Activated CD8-positive, alpha-beta T cell treated with anti-CD3 and anti-CD28 coated beads for 36 hours (primary cell): ENCODE results near the gene CH25H. TPM values are rescaled to one million over a fixed set of nuclear protein-coding genes. Genes with fewer than 3 reads are reported as not detected.

ENCODE experiments used
- ATAC-seq: fragments of 200-7000 bp; cut with Tn5 transposase; one replicate; pipeline ENCODE4 v1.10.0; 2021; ENCODE audit warnings: mild to moderate bottlenecking, moderate library complexity
- CTCF ChIA-PET: fragments of 350-600 bp; sonication (Branson Sonifier 250); formaldehyde crosslinking; loops from one replicate; lab custom pipeline; 2021; ENCODE audit warnings: antibody characterized with exemption; lab: Charles Lee
- POLR2A ChIA-PET: fragments of 350-600 bp; sonication (Branson Sonifier 250); formaldehyde crosslinking; loops from one replicate; lab custom pipeline; 2021; ENCODE audit warnings: antibody characterized with exemption; lab: Charles Lee
- DNase-seq: peaks from one replicate; pipeline ENCODE4 v3.0.0-alpha.2; 2020
- H3K27ac Mint-ChIP-seq: one replicate; pipeline ENCODE4 v1.8.0; 2021; ENCODE audit warnings: mild to moderate bottlenecking, mixed read lengths
- H3K27me3 Mint-ChIP-seq: one replicate; pipeline ENCODE4 v1.8.0; 2021; ENCODE audit warnings: mixed read lengths
- H3K36me3 Mint-ChIP-seq: one replicate; pipeline ENCODE4 v1.8.0; 2021; ENCODE audit warnings: low read depth, mixed read lengths
- H3K4me1 Mint-ChIP-seq: one replicate; pipeline ENCODE4 v1.8.0; 2021; ENCODE audit warnings: low read depth, mixed read lengths
- H3K4me3 Mint-ChIP-seq: one replicate; pipeline ENCODE4 v1.8.0; 2021; ENCODE audit warnings: mild to moderate bottlenecking, moderate library complexity, mixed read lengths
- H3K9me3 Mint-ChIP-seq: one replicate; pipeline ENCODE4 v1.8.0; 2021; ENCODE audit warnings: mixed read lengths
- intact Hi-C: fragments of 100-400 bp; cut with micrococcal nuclease; formaldehyde crosslinking; loops from one replicate; pipeline ENCODE4 v1.10.0; 2022
- total RNA-seq, 2 experiments: library from RNA; stranded (reverse); gene quantifications; one replicate each; pipeline ENCODE4 v1.2.3, GENCODE V29; 2021
- TF ChIP-seq, protein P1 (sequence below): fragments of 200-600 bp; IDR thresholded peaks from one replicate; pipeline ENCODE4 v1.8.0; 2022; ENCODE audit warnings: antibody characterized with exemption, mild to moderate bottlenecking

CH25H gene
- total RNA-seq, 2 experiments from 2014 or later = not detected

DNA sequence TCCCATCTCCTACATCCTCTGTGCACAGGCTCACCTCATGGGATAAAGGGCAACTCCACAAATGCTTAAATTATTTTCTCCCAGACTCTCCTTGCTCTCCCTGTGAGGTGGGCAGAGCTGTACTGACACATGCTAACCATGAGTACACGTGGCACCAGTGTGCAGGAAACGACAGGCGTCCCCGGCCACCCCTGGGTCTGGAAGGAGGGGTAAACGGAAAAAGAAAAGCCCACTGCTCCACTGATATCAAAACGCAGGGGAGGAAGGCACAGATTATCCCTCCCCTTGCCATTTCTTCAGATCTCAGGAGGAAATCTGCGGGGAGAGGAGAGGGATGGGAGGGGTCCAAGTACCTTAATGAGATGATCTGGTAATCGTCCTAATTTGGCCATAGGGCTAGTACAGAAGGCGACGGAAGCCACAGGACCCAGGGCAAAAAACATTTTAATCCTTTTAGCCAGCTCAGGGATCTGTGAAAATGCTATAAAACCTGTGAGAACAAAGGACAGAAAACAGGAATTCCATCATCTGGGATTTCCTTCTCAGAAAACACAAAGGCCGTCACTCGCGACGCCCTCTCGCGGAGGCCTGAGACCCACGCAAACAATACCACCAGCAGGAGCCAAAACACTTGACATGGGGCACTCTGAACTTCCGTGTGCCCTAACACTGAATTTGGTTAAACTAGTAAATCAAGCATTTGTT is 17.8 kb upstream of the CH25H start:
- no peaks in the 10 kb centered on the region for H3K27me3 Mint-ChIP-seq
- H3K9me3 Mint-ChIP-seq = no peaks in the 10 kb centered on the region
- H3K27ac Mint-ChIP-seq = peak overlapping the region; percentile 39
- intact Hi-C loops = no loop called here
- ChIA-PET CTCF (interaction anchor here (0.9 to 2.3 kb wide), 5 partner anchors 9 to 294 kb away, joined by 3 to 6 read pairs (median 3); no protein-coding TSS in a partner anchor), POLR2A (interaction anchor here (1.0 kb wide), 1 partner anchor 13 kb away, joined by 3 read pairs; no protein-coding TSS in a partner anchor)
- TF ChIP-seq, protein P1, sequence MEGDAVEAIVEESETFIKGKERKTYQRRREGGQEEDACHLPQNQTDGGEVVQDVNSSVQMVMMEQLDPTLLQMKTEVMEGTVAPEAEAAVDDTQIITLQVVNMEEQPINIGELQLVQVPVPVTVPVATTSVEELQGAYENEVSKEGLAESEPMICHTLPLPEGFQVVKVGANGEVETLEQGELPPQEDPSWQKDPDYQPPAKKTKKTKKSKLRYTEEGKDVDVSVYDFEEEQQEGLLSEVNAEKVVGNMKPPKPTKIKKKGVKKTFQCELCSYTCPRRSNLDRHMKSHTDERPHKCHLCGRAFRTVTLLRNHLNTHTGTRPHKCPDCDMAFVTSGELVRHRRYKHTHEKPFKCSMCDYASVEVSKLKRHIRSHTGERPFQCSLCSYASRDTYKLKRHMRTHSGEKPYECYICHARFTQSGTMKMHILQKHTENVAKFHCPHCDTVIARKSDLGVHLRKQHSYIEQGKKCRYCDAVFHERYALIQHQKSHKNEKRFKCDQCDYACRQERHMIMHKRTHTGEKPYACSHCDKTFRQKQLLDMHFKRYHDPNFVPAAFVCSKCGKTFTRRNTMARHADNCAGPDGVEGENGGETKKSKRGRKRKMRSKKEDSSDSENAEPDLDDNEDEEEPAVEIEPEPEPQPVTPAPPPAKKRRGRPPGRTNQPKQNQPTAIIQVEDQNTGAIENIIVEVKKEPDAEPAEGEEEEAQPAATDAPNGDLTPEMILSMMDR = no peak
- H3K4me1 Mint-ChIP-seq = peaks cover 9% of the 10 kb centered on the region
- H3K4me3 Mint-ChIP-seq = peak overlapping the region; percentile 23
- ATAC-seq (peak; percentile 61), DNase-seq (peak; percentile 33)
- H3K36me3 Mint-ChIP-seq = peaks cover 16% of the 10 kb centered on the region

- ChIA-PET POLR2A (interaction anchor here (1.0 kb wide), 1 partner anchor 265 kb away, joined by 3 read pairs; no protein-coding TSS in a partner anchor), CTCF (interaction anchor here (1.1 to 2.6 kb wide), 3 partner anchors 192 to 289 kb away, joined by 5 to 15 read pairs (median 6); no protein-coding TSS in a partner anchor)
- Mint-ChIP-seq H3K27ac (no peak overlapping the region), H3K4me3 (no peak overlapping the region), H3K36me3 (peaks cover 8% of the 10 kb centered on the region), H3K4me1 (peaks cover 17% of the 10 kb centered on the region), H3K27me3 (no peaks in the 10 kb centered on the region), H3K9me3 (no peaks in the 10 kb centered on the region)
- no peak for ATAC-seq
- DNase-seq = no peak
- TF ChIP-seq, protein P1 = no peak
- intact Hi-C loops = no loop called here
These were observed 14.8 kb upstream of the CH25H start for GRCh38 chr10:89221919-89222318.

- TF ChIP-seq, protein P1 = no peak
- no peaks in the 10 kb centered on the region for H3K36me3 Mint-ChIP-seq
- intact Hi-C loops = loop anchor here (5.0 kb wide), 1 partner anchor 382 kb away; no protein-coding TSS in a partner anchor
- peaks cover 7% of the 10 kb centered on the region for H3K4me1 Mint-ChIP-seq
- no peak for DNase-seq
- POLR2A ChIA-PET = no interaction called here
- no peak overlapping the region for H3K27ac Mint-ChIP-seq
- no peaks in the 10 kb centered on the region for H3K27me3 Mint-ChIP-seq
- CTCF ChIA-PET = interaction anchor here (2.5 to 3.5 kb wide), 7 partner anchors 10 to 284 kb away, joined by 15 to 82 read pairs (median 27); partner anchors contain the start of genes CH25H and LIPA
- no peak for ATAC-seq
- no peak overlapping the region for H3K4me3 Mint-ChIP-seq
- H3K9me3 Mint-ChIP-seq = no peaks in the 10 kb centered on the region
These were observed 12.5 kb upstream of the CH25H start for GRCh38 chr10:89219513-89220218.

GRCh38 chr10:89217057-89217990 is 10.2 kb upstream of the CH25H start:
- Mint-ChIP-seq H3K4me3 (no peak overlapping the region), H3K4me1 (peaks cover 12% of the 10 kb centered on the region), H3K27me3 (peaks cover 1% of the 10 kb centered on the region), H3K36me3 (no peaks in the 10 kb centered on the region), H3K9me3 (no peaks in the 10 kb centered on the region), H3K27ac (no peak overlapping the region)
- ChIA-PET CTCF (interaction anchor here (0.6 to 3.5 kb wide), 80 partner anchors 9 to 524 kb away, joined by 3 to 82 read pairs (median 4); partner anchors contain the start of genes CH25H, FAS, IFIT1 and LIPA), POLR2A (interaction anchor here (1.0 kb wide), 1 partner anchor 115 kb away, joined by 4 read pairs; no protein-coding TSS in a partner anchor)
- ATAC-seq (peak; percentile 39), DNase-seq (peak; percentile 83)
- intact Hi-C loops = loop anchor here (5.0 kb wide), 1 partner anchor 380 kb away; no protein-coding TSS in a partner anchor
- TF ChIP-seq, protein P1 = peak; percentile 57
